Measurements from ENCODE around the gene TMSB4X.

The TMSB4X gene

DNA sequence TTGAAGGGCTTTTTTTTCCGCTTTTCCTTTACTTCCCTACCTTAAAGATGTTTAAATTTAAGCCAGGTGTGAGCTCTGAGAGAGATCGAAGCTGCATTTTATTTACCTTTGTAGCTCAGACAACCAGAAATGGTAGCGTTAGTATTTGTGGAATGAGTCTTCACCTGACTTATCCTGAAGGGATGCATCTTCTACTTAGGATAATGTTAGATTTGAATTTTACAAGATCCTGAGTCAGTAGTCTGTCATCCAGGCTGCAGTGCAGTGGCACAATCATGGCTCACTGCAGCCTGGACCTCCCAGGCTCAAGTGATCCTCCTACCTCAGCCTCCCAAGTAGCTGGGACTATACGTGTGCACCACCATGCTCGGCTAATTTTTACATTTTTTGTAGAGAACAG, 26.2 kb downstream of the TMSB4X start:
- no peaks in the 10 kb centered on the region for H3K9me2 ChIP-seq (ENCODE audit: low read depth, low read length)
- H3K27me3 ChIP-seq (ENCODE audit: insufficient read depth, low read length), result no peaks in the 10 kb centered on the region
- H3F3A ChIP-seq (ENCODE audit: insufficient read depth, low read length), result peaks cover 15% of the 10 kb centered on the region
- H3K4me1 ChIP-seq (ENCODE audit: insufficient read depth, low read length, severe bottlenecking), result peaks cover 93% of the 10 kb centered on the region
- H2AFZ ChIP-seq (ENCODE audit: low read length), result no peak overlapping the region
- H3K4me2 ChIP-seq (ENCODE audit: low read length), result peak overlapping the region; percentile 68
- H3K4me3 ChIP-seq (ENCODE audit: low read depth, low read length, poor library complexity, severe bottlenecking), result no peak overlapping the region
- peak overlapping the region; percentile 99 for H3K27ac ChIP-seq (ENCODE audit: low read depth, low read length, poor library complexity, severe bottlenecking)
- no peaks in the 10 kb centered on the region for H3K36me3 ChIP-seq (ENCODE audit: insufficient read depth, low read length)
- TF ChIP-seq EZH2 (IDR thresholded peaks at IDR 0.05; ENCODE audit: borderline replicate concordance, low read length), result no peak
- TF ChIP-seq CTCF (IDR thresholded peaks at IDR 0.05; ENCODE audit: low read length), result no peak
- H3K9ac ChIP-seq (ENCODE audit: low read length), result peak overlapping the region; percentile 61
- no peaks in the 10 kb centered on the region for H3K79me2 ChIP-seq (ENCODE audit: insufficient read depth, low read length)
- no peaks in the 10 kb centered on the region for H3K9me3 ChIP-seq (ENCODE audit: low read length)
- H4K20me1 ChIP-seq (ENCODE audit: insufficient read depth, low read length), result no peaks in the 10 kb centered on the region

DNA sequence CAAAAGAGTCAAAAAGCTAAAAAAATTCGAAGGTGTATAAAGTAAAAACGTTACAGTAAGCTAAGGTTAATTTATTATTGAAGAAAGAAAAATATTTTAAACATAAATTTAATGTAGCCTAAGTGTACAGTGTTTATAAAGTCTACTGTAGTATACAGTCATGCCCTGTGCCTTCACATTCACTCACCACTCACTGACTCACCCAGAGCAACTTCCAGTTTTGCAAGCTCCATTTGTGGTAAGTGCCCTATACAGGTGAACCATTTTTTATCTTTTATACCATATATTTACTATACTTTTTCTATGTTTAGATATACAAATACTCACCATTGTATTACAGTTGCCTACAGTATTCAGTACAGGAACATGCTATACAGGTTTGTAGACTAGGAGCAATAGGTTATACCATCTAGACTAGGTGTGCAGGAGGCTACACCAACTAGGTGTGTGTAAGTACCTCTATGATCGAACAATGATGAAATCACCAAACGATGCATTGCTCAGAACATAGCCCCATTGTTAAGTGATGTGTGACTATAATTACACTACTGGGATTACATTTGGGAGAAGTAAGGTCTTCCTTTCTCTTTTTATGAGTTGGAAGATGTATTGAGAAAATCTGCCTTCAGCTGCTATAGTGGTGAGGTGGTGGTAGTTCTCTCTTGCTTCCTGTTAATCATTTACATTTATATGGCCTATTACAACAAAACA, 27.2 kb downstream of the TMSB4X start:
- TF ChIP-seq EZH2 (IDR thresholded peaks at IDR 0.05; ENCODE audit: borderline replicate concordance, low read length), result no peak
- TF ChIP-seq CTCF (IDR thresholded peaks at IDR 0.05; ENCODE audit: low read length), result no peak
- Histone ChIP-seq H4K20me1 (ENCODE audit: insufficient read depth, low read length) (no peaks in the 10 kb centered on the region), H3K4me2 (ENCODE audit: low read length) (peak overlapping the region; percentile 56), H3K9me3 (ENCODE audit: low read length) (no peaks in the 10 kb centered on the region), H3K9ac (ENCODE audit: low read length) (peak overlapping the region; percentile 12; the same call in 1 of the 2 replicates), H3K36me3 (ENCODE audit: insufficient read depth, low read length) (no peaks in the 10 kb centered on the region), H3K9me2 (ENCODE audit: low read depth, low read length) (no peaks in the 10 kb centered on the region), H3K79me2 (ENCODE audit: insufficient read depth, low read length) (no peaks in the 10 kb centered on the region), H3K27me3 (ENCODE audit: insufficient read depth, low read length) (no peaks in the 10 kb centered on the region), H3K27ac (ENCODE audit: low read depth, low read length, poor library complexity, severe bottlenecking) (peak overlapping the region; percentile 99), H2AFZ (ENCODE audit: low read length) (no peak overlapping the region), H3F3A (ENCODE audit: insufficient read depth, low read length) (peaks cover 15% of the 10 kb centered on the region), H3K4me3 (ENCODE audit: low read depth, low read length, poor library complexity, severe bottlenecking) (no peak overlapping the region), H3K4me1 (ENCODE audit: insufficient read depth, low read length, severe bottlenecking) (peaks cover 98% of the 10 kb centered on the region)

- Histone ChIP-seq H3F3A (ENCODE audit: insufficient read depth, low read length) (0 out of 2 replicates have a peak, but pooled peaks cover 4% of the 10 kb centered on the region), H3K9me2 (ENCODE audit: low read depth, low read length) (no peaks in the 10 kb centered on the region), H3K4me3 (ENCODE audit: low read depth, low read length, poor library complexity, severe bottlenecking) (no peak overlapping the region), H3K79me2 (ENCODE audit: insufficient read depth, low read length) (no peaks in the 10 kb centered on the region), H4K20me1 (ENCODE audit: insufficient read depth, low read length) (no peaks in the 10 kb centered on the region), H2AFZ (ENCODE audit: low read length) (no peak overlapping the region), H3K27me3 (ENCODE audit: insufficient read depth, low read length) (no peaks in the 10 kb centered on the region), H3K4me1 (ENCODE audit: insufficient read depth, low read length, severe bottlenecking) (peaks cover 83% of the 10 kb centered on the region), H3K27ac (ENCODE audit: low read depth, low read length, poor library complexity, severe bottlenecking) (peak overlapping the region; percentile 92), H3K36me3 (ENCODE audit: insufficient read depth, low read length) (no peaks in the 10 kb centered on the region), H3K9me3 (ENCODE audit: low read length) (no peaks in the 10 kb centered on the region), H3K4me2 (ENCODE audit: low read length) (peak overlapping the region; percentile 45), H3K9ac (ENCODE audit: low read length) (peak overlapping the region; percentile 45)
- TF ChIP-seq EZH2 (IDR thresholded peaks at IDR 0.05; ENCODE audit: borderline replicate concordance, low read length) (no peak), CTCF (IDR thresholded peaks at IDR 0.05; ENCODE audit: low read length) (no peak)
These were observed 31.0 kb downstream of the TMSB4X start for GRCh38 chrX:13005661-13006473.
